Heart left ventricle (tissue), 16 donors: ENCODE results near the gene KIF27. TPM values are rescaled to one million over a fixed set of nuclear protein-coding genes. Genes with fewer than 3 reads are reported as not detected.
A peak's percentile ranks its signal among the peaks of the same experiment; 100 is the strongest.

ENCODE experiments used
- ATAC-seq, 4 donors: fragments of 200-7000 bp; cut with Tn5 transposase; one replicate each; pipeline ENCODE4 v1.9.1; 2020 to 2022; ENCODE audit warnings: moderate library complexity in 4 of 4, mild to moderate bottlenecking in 3 of 4, moderate number of reproducible peaks in 1 of 4
- DNase-seq, 5 donors: peaks; one replicate each; pipeline ENCODE4 v3.0.0-alpha.2; 2020
- H3K27ac ChIP-seq, 12 donors: fragments of 200-600 bp; sonication (generic) in 4 of 12; one replicate each; pipeline versions ENCODE4 v1.5.0 to v1.8.0; 2016 to 2022; ENCODE audit warnings: mild to moderate bottlenecking in 2 of 12
- H3K27me3 ChIP-seq, 9 donors: fragments of 200-600 bp; sonication (generic) in 2 of 9; one replicate each; pipeline versions ENCODE4 v1.5.1 to v1.8.0; 2016 to 2022; ENCODE audit warnings: mild to moderate bottlenecking in 3 of 9
- H3K36me3 ChIP-seq, 9 donors: fragments of 200-600 bp; sonication (generic) in 2 of 9; one replicate each; pipeline versions ENCODE4 v1.5.0 to v1.8.0; 2018 to 2022; ENCODE audit warnings: mild to moderate bottlenecking in 2 of 9
- H3K4me1 ChIP-seq, 12 donors: fragments of 200-600 bp; sonication (generic) in 4 of 12; one replicate each; pipeline versions ENCODE4 v1.5.0 to v1.8.0; 2016 to 2022; ENCODE audit warnings: mild to moderate bottlenecking in 3 of 12
- H3K4me3 ChIP-seq, 12 donors: fragments of 200-600 bp; sonication (generic) in 4 of 12; one replicate each; pipeline versions ENCODE4 v1.5.0 to v1.8.0; 2017 to 2022; ENCODE audit warnings: mild to moderate bottlenecking in 9 of 12, moderate library complexity in 4 of 12
- H3K9me3 ChIP-seq, 12 donors: fragments of 200-600 bp; sonication (generic) in 4 of 12; one replicate each; pipeline versions ENCODE4 v1.5.0 to v1.8.0; 2016 to 2022; ENCODE audit warnings: mild to moderate bottlenecking in 1 of 12
- CTCF ChIP-seq, 12 donors: fragments of 200-600 bp; sonication (generic) in 4 of 12; IDR thresholded peaks; one replicate each; pipeline versions ENCODE4 v1.5.0 to v1.8.0; 2018 to 2022; ENCODE audit warnings: antibody characterized with exemption in 12 of 12, mild to moderate bottlenecking in 5 of 12
- POLR2A ChIP-seq, 2 donors: fragments of 450-650 bp; IDR thresholded peaks; one replicate each; pipeline ENCODE4 v1.6.1; 2017; ENCODE audit warnings: antibody characterized with exemption in 2 of 2, mild to moderate bottlenecking in 2 of 2, moderate library complexity in 2 of 2
- WGBS, 4 donors: extraction: QIAGEN DNeasy Blood & Tissue Kit in 2 of 4; methylation state at CpG; one replicate each; pipeline versions ENCODE4 v1.1.5 to v1.1.7; 2013 to 2018; 5-methylcytosine and 5-hydroxymethylcytosine counted together
- intact Hi-C, 10 donors: fragments of 100-400 bp; cut with DNase I; formaldehyde crosslinking; loops; one replicate each; pipeline versions ENCODE4 v1.11.1 to v1.14.2; 2022
- polyA plus RNA-seq, 2 donors: library from polyadenylated mRNA; stranded (reverse); fragments of 200-250 nt; gene quantifications; one replicate each; pipeline ENCODE4 v1.2.3, GENCODE V29; 2013
- total RNA-seq, 9 donors: library from RNA; depleted of rRNA in 2 of 9; stranded (reverse); fragments of >200 nt in 2 of 9; fragmentation: NEBNext Ultra II Directional in 3 of 9; extraction: Animal tissue kit (Norgen Biotek cat#: 25700) in 3 of 9; gene quantifications; one replicate each; pipeline versions ENCODE4 v1.1.0 to v1.2.4, GENCODE V29; 2016 to 2023
- donor health status: ischemic (EF 13 %, LVEDD 7.1; RV severe dilation, severe dysfunction).
- donor health status: healthy with polysubstance abuse.
- donor health status: DM: no; HTN: yes; CAD: no.
- donor health status: DM: no; HTN: no; CAD: no.
- donor health status: ischemic (EF 25% LVEDD 6.9; RV normal size, moderate dysfunction).
- donor health status: ischemic (EF 25% LVEDD 5.7; RV mildly dilated, moderate dysfunction).
- donor health status: healthy.
- donor health status: DM: yes; HTN: yes; CAD: no.
- donor health status: ischemic (EF 35%, LVEDD 5.7; RV mildly dilated, moderate dysfunction).
- donor health status: nonischemic (EF 11% LVEDD 7.7; RV severe dilation, severe dysfunction).
- donor health status: DM: yes; HTN: yes; CAD: no.
- donor health status: PGD.
- donor health status: ischemic (EF 29% LVEDD 5.4; RV normal size, mild dysfunction).
- donor health status: nonischemic (EF 23%, LVEDD 6.1; RV moderate dilation, normal function).

Gene KIF27
- total and polyA plus RNA-seq, 11 donors = 0.53 to 4.2 (median 3.1) TPM

- H3K36me3 ChIP-seq = peaks cover 0 to 6% (median under 1%) of the 10 kb centered on the region in 9 donors
- no peaks in the 10 kb centered on the region for H3K9me3 ChIP-seq
- no peak overlapping the region for H3K27ac ChIP-seq
- no peak overlapping the region for H3K4me3 ChIP-seq
- WGBS, 4 donors = 85 to 95% (median 92%) methylated on average over 5 of the region's 5 CpGs
- DNase-seq = no peak
- intact Hi-C loops = no loop called here
- no peak for TF ChIP-seq CTCF (IDR thresholded peaks at IDR 0.05)
- no peak for TF ChIP-seq POLR2A (IDR thresholded peaks at IDR 0.05)
- no peak for ATAC-seq
- H3K27me3 ChIP-seq = no peaks in the 10 kb centered on the region
- peaks cover 0 to 8% (median 3%) of the 10 kb centered on the region in 12 donors for H3K4me1 ChIP-seq
Observed at GRCh38 chr9:83960991-83961390, 39.8 kb upstream of the KIF27 start.

GRCh38 chr9:83959061-83959460 is 37.8 kb upstream of the KIF27 start:
- Histone ChIP-seq H3K36me3 (peaks cover 0 to 10% (median 5%) of the 10 kb centered on the region in 9 donors), H3K27ac (no peak overlapping the region), H3K4me1 (peaks cover 0 to 21% (median 11%) of the 10 kb centered on the region in 12 donors), H3K4me3 (no peak overlapping the region), H3K27me3 (no peaks in the 10 kb centered on the region), H3K9me3 (no peaks in the 10 kb centered on the region)
- 56 to 66% (median 63%) methylated on average over 4 of the region's 4 CpGs for WGBS, 4 donors
- no peak for TF ChIP-seq CTCF (IDR thresholded peaks at IDR 0.05)
- no peak for TF ChIP-seq POLR2A (IDR thresholded peaks at IDR 0.05)
- DNase-seq (no peak), ATAC-seq (no peak)
- intact Hi-C loops = loop anchor here in 2 of 10 donors (5.0 to 10.0 kb wide), 3 partner anchors 186 to 216 kb away; no protein-coding TSS in a partner anchor

- Histone ChIP-seq H3K4me3 (peak overlapping the region; percentile 35 to 95 (median 72)), H3K4me1 (peaks cover 0 to 21% (median 11%) of the 10 kb centered on the region in 12 donors), H3K36me3 (peaks cover 0 to 29% (median 21%) of the 10 kb centered on the region in 9 donors), H3K27ac (peak overlapping the region in 11 of 12 donors; percentile 73 to 93 (median 82)), H3K27me3 (no peaks in the 10 kb centered on the region), H3K9me3 (no peaks in the 10 kb centered on the region)
- intact Hi-C loops = loop anchor here in 2 of 10 donors (5.0 to 10.0 kb wide), 3 partner anchors 188 to 218 kb away; no protein-coding TSS in a partner anchor
- TF ChIP-seq CTCF (IDR thresholded peaks at IDR 0.05) (no peak), POLR2A (IDR thresholded peaks at IDR 0.05) (no peak)
- no peak for ATAC-seq
- DNase-seq = no peak
- 56 to 81% (median 78%) methylated on average over 4 of the region's 4 CpGs for WGBS, 4 donors
Observed at GRCh38 chr9:83957248-83957513, 35.9 kb upstream of the KIF27 start.

- intact Hi-C loops = loop anchor here in 3 of 10 donors (1.0 to 10.0 kb wide), 4 partner anchors 24 to 218 kb away; partner anchors contain the start of genes HNRNPK (in 1 of the 3) and RMI1 (in 1 of the 3)
- TF ChIP-seq CTCF (IDR thresholded peaks at IDR 0.05) (no peak), POLR2A (IDR thresholded peaks at IDR 0.05) (peak in 1 of 2 donors; percentile 14)
- peak overlapping the region; percentile 19 to 93 (median 82) for H3K27ac ChIP-seq
- peak; percentile 86 to 96 (median 94) for ATAC-seq
- H3K9me3 ChIP-seq = no peaks in the 10 kb centered on the region
- peaks cover 0 to 21% (median 11%) of the 10 kb centered on the region in 12 donors for H3K4me1 ChIP-seq
- 2 to 4% (median 2%) methylated on average over 35 to 57 of the region's 57 CpGs for WGBS, 4 donors
- no peaks in the 10 kb centered on the region for H3K27me3 ChIP-seq
- peak overlapping the region; percentile 35 to 95 (median 72) for H3K4me3 ChIP-seq
- peaks cover 0 to 34% (median 27%) of the 10 kb centered on the region in 9 donors for H3K36me3 ChIP-seq
- peak; percentile 78 to 88 (median 84) for DNase-seq
Observed at GRCh38 chr9:83956436-83957247, 35.4 kb upstream of the KIF27 start.
